Karpas-422 (cell line): Measurements from ENCODE around the gene HIC1. TPM values are rescaled to one million over a fixed set of nuclear protein-coding genes. Genes with fewer than 3 reads are reported as not detected.

Experiments used
- DNase-seq: peaks from one replicate; pipeline ENCODE4 v3.0.0-alpha.2; 2015
- H2AFZ ChIP-seq: fragments of 200-600 bp; sonication (generic); 2 replicates; pipeline ENCODE4 v1.6.1; 2014; ENCODE audit warnings: antibody characterized with exemption, low read length, mixed read lengths
- H3K27ac ChIP-seq: fragments of 200-600 bp; sonication (generic); 2 replicates; pipeline ENCODE4 v1.5.1; 2014; ENCODE audit warnings: mild to moderate bottlenecking, low read length, moderate library complexity
- H3K27me3 ChIP-seq: fragments of 200-600 bp; sonication (generic); 2 replicates; pipeline ENCODE4 v1.6.1; 2014; ENCODE audit warnings: low read length, mixed read lengths
- H3K36me3 ChIP-seq: fragments of 200-600 bp; sonication (generic); 2 replicates; pipeline ENCODE4 v1.6.1; 2014; ENCODE audit warnings: low read length, mixed read lengths; ENCODE audit not compliant: insufficient read depth
- H3K4me1 ChIP-seq: fragments of 200-600 bp; sonication (generic); 2 replicates; pipeline ENCODE4 v1.6.1; 2014; ENCODE audit warnings: mild to moderate bottlenecking, low read length, mixed read lengths
- H3K4me2 ChIP-seq: fragments of 200-600 bp; sonication (generic); 2 replicates; pipeline ENCODE4 v1.6.1; 2014; ENCODE audit warnings: low read length, low read depth, mild to moderate bottlenecking; ENCODE audit not compliant: poor library complexity, severe bottlenecking
- H3K4me3 ChIP-seq: fragments of 200-600 bp; sonication (generic); 2 replicates; pipeline ENCODE4 v1.5.1; 2014; ENCODE audit warnings: mild to moderate bottlenecking, antibody characterized with exemption, low read length, mixed read lengths
- H3K79me2 ChIP-seq: fragments of 200-600 bp; sonication (generic); 2 replicates; pipeline ENCODE4 v1.6.1; 2014; ENCODE audit warnings: mild to moderate bottlenecking, low read length, mixed read lengths
- H3K9ac ChIP-seq: fragments of 200-600 bp; sonication (generic); 2 replicates; pipeline ENCODE4 v1.6.0; 2014; ENCODE audit warnings: low read length
- H3K9me2 ChIP-seq: fragments of 200-600 bp; sonication (generic), shearing (Covaris generic); replicated peaks from 2 replicates; pipeline ENCODE4 v1.6.0; 2014; ENCODE audit warnings: mild to moderate bottlenecking, low read length, moderate library complexity; ENCODE audit not compliant: insufficient read depth
- H3K9me3 ChIP-seq: fragments of 300-700, 200-600 bp; sonication (generic); 2 replicates; pipeline ENCODE4 v1.6.1; 2014; ENCODE audit warnings: low read length, mixed read lengths
- H4K20me1 ChIP-seq: fragments of 200-600 bp; sonication (generic); 2 replicates; pipeline ENCODE4 v1.6.1; 2014; ENCODE audit warnings: mild to moderate bottlenecking, antibody characterized with exemption, low read length, low read depth; ENCODE audit not compliant: insufficient read depth
- total RNA-seq: library from RNA; depleted of rRNA; stranded (reverse); fragments of >200 nt; shearing (Covaris generic); gene quantifications from 2 replicates; pipeline ENCODE4 v1.2.3, GENCODE V29; 2014; ENCODE audit warnings: low replicate concordance

The HIC1 gene
- total RNA-seq, 1 experiment from 2014 or later, result 3.2 TPM

DNA sequence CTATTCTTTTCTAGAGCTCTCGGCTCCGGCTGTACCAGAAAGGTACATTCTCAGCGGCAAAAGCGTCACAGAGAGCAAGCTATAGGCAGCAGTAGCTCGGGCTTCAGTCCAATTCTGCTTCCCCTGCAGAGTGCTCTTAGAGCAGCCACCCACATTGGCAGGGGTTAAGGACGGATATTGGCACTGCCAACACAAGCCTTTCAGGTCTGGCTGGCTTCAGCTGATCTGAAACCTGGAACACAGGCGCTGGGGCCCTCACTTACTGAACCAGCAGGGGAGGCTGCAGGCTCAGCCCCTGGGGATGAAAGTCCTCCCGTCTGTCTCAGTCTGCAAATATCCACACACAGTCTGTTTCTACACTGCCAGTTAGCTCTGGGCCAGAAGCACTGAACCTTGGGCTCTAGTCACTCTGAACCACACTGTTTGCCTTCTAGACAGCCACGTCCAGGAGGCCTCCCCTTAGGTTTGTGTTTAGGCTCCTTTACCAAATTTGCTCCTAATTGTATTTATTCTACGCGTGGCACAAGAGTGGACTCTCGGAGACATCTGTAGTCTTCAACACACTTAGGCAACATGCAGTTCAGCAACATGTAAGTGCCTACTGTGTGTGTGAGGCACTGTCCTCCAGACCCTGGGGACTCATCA lies 40.1 kb downstream of the HIC1 start:
- Histone ChIP-seq H3K4me2 (no peak overlapping the region), H2AFZ (no peak overlapping the region), H3K4me1 (peaks cover 17% of the 10 kb centered on the region), H3K9me3 (no peaks in the 10 kb centered on the region), H3K27me3 (no peaks in the 10 kb centered on the region), H4K20me1 (no peaks in the 10 kb centered on the region), H3K36me3 (no peaks in the 10 kb centered on the region), H3K79me2 (no peaks in the 10 kb centered on the region), H3K4me3 (no peak overlapping the region), H3K9ac (no peak overlapping the region), H3K27ac (no peak overlapping the region), H3K9me2 (no peaks in the 10 kb centered on the region)
- DNase-seq, result peak; percentile 73

- Histone ChIP-seq H3K4me3 (no peak overlapping the region), H3K79me2 (no peaks in the 10 kb centered on the region), H3K27me3 (no peaks in the 10 kb centered on the region), H3K4me1 (peaks cover 12% of the 10 kb centered on the region), H3K36me3 (no peaks in the 10 kb centered on the region), H2AFZ (no peak overlapping the region), H3K9me2 (no peaks in the 10 kb centered on the region), H3K9me3 (no peaks in the 10 kb centered on the region), H4K20me1 (no peaks in the 10 kb centered on the region), H3K27ac (no peak overlapping the region), H3K4me2 (no peak overlapping the region), H3K9ac (no peak overlapping the region)
- no peak for DNase-seq
Observed at GRCh38 chr17:2095536-2095910, 40.6 kb downstream of the HIC1 start.

DNA sequence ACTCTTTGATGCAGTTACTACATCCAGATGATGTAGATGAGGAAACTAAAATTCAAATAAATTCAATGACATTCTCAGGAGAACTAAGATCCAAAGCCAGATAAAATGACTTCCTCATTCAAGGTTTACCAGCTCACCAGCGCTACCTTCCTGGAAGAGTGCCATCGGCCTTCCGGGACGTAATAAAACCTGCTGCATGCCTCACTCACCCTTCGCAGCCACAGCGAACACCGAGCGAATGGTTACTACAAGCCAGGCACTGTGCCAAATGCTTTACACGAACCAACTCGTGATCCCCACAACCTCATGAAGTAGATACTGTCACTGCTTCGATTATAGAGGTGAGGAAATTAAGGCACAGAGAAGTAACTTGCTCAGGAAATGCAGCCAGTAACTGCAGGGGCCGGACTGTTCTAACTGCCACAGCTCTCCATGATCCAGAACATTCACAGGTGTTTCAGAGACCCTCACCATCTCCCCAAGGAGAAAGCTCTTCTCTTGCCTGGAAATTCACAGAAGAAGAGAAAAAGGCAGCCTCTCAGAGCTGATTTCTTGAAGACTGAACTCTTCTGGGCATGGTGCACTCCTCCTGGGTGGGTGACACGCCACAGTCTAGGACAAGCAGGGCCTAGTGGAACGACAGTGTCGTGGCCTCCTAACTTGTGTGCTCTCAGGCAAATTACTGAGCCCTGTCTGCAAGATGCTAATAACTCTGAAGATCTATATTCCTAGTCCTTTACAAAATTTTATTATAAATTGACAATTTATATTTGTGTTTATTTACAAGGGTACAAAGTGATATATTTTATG lies 46.8 kb downstream of the HIC1 start:
- no peaks in the 10 kb centered on the region for H3K36me3 ChIP-seq
- H3K27ac ChIP-seq, result no peak overlapping the region
- no peaks in the 10 kb centered on the region for H3K9me2 ChIP-seq
- H3K4me2 ChIP-seq, result no peak overlapping the region
- H3K27me3 ChIP-seq, result no peaks in the 10 kb centered on the region
- H3K9ac ChIP-seq, result no peak overlapping the region
- no peaks in the 10 kb centered on the region for H3K79me2 ChIP-seq
- H2AFZ ChIP-seq, result no peak overlapping the region
- no peaks in the 10 kb centered on the region for H3K9me3 ChIP-seq
- no peaks in the 10 kb centered on the region for H3K4me1 ChIP-seq
- H4K20me1 ChIP-seq, result no peaks in the 10 kb centered on the region
- no peak for DNase-seq
- H3K4me3 ChIP-seq, result no peak overlapping the region

DNA sequence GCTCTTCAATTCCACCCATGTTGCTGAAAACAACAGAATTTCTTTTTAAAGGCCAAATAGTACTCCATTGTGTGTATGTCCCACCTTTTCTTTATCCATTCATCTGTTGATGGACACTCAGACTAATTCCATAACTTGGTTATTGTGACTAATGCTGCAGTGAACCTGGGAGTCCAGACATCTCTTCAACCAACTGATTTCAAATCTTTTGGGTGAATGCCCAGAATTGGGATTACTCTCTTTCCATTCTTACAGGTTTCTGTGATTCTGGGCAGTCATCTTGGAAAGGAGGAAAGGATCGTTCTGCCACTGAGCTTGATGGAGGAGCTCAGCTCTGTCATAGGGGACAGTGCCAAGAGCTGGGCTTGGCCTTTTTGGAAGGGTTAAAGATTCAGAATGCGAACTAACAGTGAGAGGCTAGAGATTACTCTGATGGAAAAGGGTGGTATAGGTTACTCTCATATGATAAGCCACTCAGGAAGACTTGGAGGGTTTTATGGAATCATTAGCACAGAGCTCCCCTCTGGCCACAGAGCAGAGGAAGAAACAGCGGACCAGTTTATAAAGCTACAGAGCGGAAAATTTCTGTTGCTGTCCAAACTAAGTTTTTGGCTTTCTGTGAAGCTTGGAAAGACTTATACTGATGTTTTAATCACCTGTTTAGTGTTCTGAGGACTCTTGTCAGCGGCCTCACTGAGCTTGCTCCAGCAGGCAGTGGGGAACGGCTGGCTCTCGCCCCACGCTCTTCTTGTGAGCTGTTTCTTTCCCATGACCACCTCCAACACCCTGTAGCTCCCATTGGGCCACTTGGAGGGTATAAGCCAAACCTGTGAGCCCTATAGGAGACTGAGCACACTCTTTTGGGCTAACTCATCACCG lies 48.3 kb downstream of the HIC1 start:
- no peaks in the 10 kb centered on the region for H3K9me2 ChIP-seq
- H3K27me3 ChIP-seq, result no peaks in the 10 kb centered on the region
- H3K79me2 ChIP-seq, result no peaks in the 10 kb centered on the region
- peaks cover 3% of the 10 kb centered on the region for H3K4me1 ChIP-seq
- no peak overlapping the region for H3K4me3 ChIP-seq
- H4K20me1 ChIP-seq, result no peaks in the 10 kb centered on the region
- H3K9me3 ChIP-seq, result no peaks in the 10 kb centered on the region
- H2AFZ ChIP-seq, result no peak overlapping the region
- H3K4me2 ChIP-seq, result no peak overlapping the region
- DNase-seq, result no peak
- H3K36me3 ChIP-seq, result no peaks in the 10 kb centered on the region
- H3K27ac ChIP-seq, result no peak overlapping the region
- no peak overlapping the region for H3K9ac ChIP-seq

DNA sequence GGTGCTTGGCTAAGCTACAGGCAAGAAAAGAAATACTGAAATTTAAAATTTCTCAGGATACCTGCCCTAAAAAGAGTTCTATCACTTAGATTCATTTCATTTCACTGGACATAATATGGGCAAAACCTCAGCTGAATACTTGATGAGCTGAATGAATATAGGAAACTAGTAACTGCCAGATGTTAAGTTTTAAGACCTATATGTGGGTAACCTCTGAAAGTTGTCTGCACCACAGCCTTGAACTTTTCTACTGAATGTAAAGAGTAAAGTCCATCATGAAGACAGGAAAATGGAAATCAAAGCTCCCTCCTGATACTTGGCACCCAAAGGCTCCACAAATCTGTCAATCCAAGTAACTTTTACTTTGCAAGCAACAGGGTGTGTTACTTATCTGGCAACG lies 50.8 kb downstream of the HIC1 start:
- H2AFZ ChIP-seq, result no peak overlapping the region
- H3K4me1 ChIP-seq, result peaks cover 3% of the 10 kb centered on the region
- H3K9me2 ChIP-seq, result no peaks in the 10 kb centered on the region
- no peak overlapping the region for H3K4me3 ChIP-seq
- no peaks in the 10 kb centered on the region for H3K9me3 ChIP-seq
- no peak overlapping the region for H3K27ac ChIP-seq
- H3K79me2 ChIP-seq, result no peaks in the 10 kb centered on the region
- H3K9ac ChIP-seq, result no peak overlapping the region
- no peak overlapping the region for H3K4me2 ChIP-seq
- no peak for DNase-seq
- no peaks in the 10 kb centered on the region for H3K36me3 ChIP-seq
- no peaks in the 10 kb centered on the region for H3K27me3 ChIP-seq
- H4K20me1 ChIP-seq, result no peaks in the 10 kb centered on the region

- Histone ChIP-seq H3K9me2 (no peaks in the 10 kb centered on the region), H3K79me2 (no peaks in the 10 kb centered on the region), H3K4me1 (peaks cover 3% of the 10 kb centered on the region), H3K27me3 (no peaks in the 10 kb centered on the region), H3K4me3 (no peak overlapping the region), H3K4me2 (no peak overlapping the region), H3K9ac (no peak overlapping the region), H4K20me1 (no peaks in the 10 kb centered on the region), H2AFZ (no peak overlapping the region), H3K9me3 (no peaks in the 10 kb centered on the region), H3K36me3 (no peaks in the 10 kb centered on the region), H3K27ac (no peak overlapping the region)
- no peak for DNase-seq
Observed at GRCh38 chr17:2106308-2106955, 51.5 kb downstream of the HIC1 start.

GRCh38 chr17:2107050-2107449 lies 52.1 kb downstream of the HIC1 start:
- no peak overlapping the region for H3K9ac ChIP-seq
- no peak overlapping the region for H3K27ac ChIP-seq
- H3K4me3 ChIP-seq, result no peak overlapping the region
- no peaks in the 10 kb centered on the region for H3K9me2 ChIP-seq
- no peak for DNase-seq
- H3K4me1 ChIP-seq, result peaks cover 3% of the 10 kb centered on the region
- no peak overlapping the region for H2AFZ ChIP-seq
- no peaks in the 10 kb centered on the region for H3K27me3 ChIP-seq
- no peaks in the 10 kb centered on the region for H3K79me2 ChIP-seq
- H3K4me2 ChIP-seq, result no peak overlapping the region
- no peaks in the 10 kb centered on the region for H3K9me3 ChIP-seq
- H4K20me1 ChIP-seq, result no peaks in the 10 kb centered on the region
- H3K36me3 ChIP-seq, result no peaks in the 10 kb centered on the region

GRCh38 chr17:2107506-2107905 lies 52.6 kb downstream of the HIC1 start:
- Histone ChIP-seq H3K9ac (no peak overlapping the region), H3K9me2 (no peaks in the 10 kb centered on the region), H4K20me1 (no peaks in the 10 kb centered on the region), H3K79me2 (no peaks in the 10 kb centered on the region), H2AFZ (no peak overlapping the region), H3K4me1 (peaks cover 3% of the 10 kb centered on the region), H3K27ac (no peak overlapping the region), H3K27me3 (no peaks in the 10 kb centered on the region), H3K9me3 (no peaks in the 10 kb centered on the region), H3K36me3 (no peaks in the 10 kb centered on the region), H3K4me2 (no peak overlapping the region), H3K4me3 (no peak overlapping the region)
- no peak for DNase-seq
